Measurements from ENCODE around the gene RFXANK.

RFXANK gene

DNA sequence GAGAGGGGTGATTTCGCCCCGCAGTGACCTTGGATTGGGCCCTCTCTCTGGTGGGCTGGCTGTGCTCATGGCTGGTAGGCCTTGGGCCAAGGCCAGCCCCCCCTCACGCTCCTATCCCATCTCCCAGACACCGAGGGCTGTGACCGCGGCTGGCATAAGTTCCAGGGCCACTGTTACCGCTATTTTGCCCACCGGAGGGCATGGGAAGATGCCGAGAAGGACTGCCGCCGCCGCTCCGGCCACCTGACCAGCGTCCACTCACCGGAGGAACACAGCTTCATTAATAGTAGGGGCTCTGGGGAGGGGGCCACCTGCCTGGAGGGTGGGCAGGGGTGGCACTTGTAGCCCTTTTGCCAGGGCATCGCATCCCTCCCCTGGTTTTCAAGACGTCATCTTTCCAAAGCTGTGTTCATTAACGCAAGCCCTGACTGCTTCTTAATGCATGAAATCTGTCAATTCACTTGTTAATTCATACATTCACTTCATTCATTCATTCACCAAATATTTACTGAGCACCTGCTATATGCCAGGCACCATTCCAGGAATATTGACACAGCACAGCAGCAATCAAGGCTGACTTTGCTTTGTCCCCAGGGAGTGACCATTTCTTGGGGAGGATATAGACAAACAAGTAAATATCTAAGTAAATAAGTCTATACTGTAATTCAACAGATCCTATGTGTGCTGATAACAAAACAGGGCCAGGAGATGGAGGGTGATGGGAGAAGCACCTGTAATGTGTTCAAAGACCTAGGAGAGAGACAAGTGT is 46.3 kb downstream of the RFXANK start:
- no peaks in the 10 kb centered on the region for H3K4me1 ChIP-seq (ENCODE audit: insufficient read depth, low read length, poor library complexity, severe bottlenecking)
- H4K20me1 ChIP-seq (ENCODE audit: insufficient read depth, low read length, poor library complexity, severe bottlenecking): no peaks in the 10 kb centered on the region
- no peak overlapping the region for H3K4me3 ChIP-seq (ENCODE audit: low read length, poor library complexity, severe bottlenecking)
- no peak for TF ChIP-seq CTCF (conservative IDR thresholded peaks at IDR 0.05; ENCODE audit: low read length)
- TF ChIP-seq EZH2phosphoT487 (IDR thresholded peaks at IDR 0.05; ENCODE audit: borderline replicate concordance): no peak
- H3K9me3 ChIP-seq (ENCODE audit: insufficient read depth, low read depth, low read length): no peaks in the 10 kb centered on the region; the same call in 1 of the 2 replicates
- H3K9ac ChIP-seq (ENCODE audit: low read depth, low read length, poor library complexity, severe bottlenecking): no peak overlapping the region
- H3K79me2 ChIP-seq (ENCODE audit: insufficient read depth, low read length): no peaks in the 10 kb centered on the region
- no peak overlapping the region for H2AFZ ChIP-seq (ENCODE audit: low read length)
- H3K4me2 ChIP-seq (ENCODE audit: low read depth, low read length, poor library complexity, severe bottlenecking): no peak overlapping the region
- no peaks in the 10 kb centered on the region for H3K27me3 ChIP-seq (ENCODE audit: insufficient read depth, low read length, poor library complexity, severe bottlenecking)
- no peaks in the 10 kb centered on the region for H3K9me2 ChIP-seq (replicated peaks; ENCODE audit: low read depth, low read length)
- H3F3A ChIP-seq (ENCODE audit: low read depth): no peaks in the 10 kb centered on the region
- no peaks in the 10 kb centered on the region for H3K36me3 ChIP-seq (ENCODE audit: insufficient read depth, low read length)

GRCh38 chr19:19239675-19240074 is 47.6 kb downstream of the RFXANK start:
- H3F3A ChIP-seq (ENCODE audit: low read depth): no peaks in the 10 kb centered on the region
- H3K4me2 ChIP-seq (ENCODE audit: low read depth, low read length, poor library complexity, severe bottlenecking): no peak overlapping the region
- H4K20me1 ChIP-seq (ENCODE audit: insufficient read depth, low read length, poor library complexity, severe bottlenecking): no peaks in the 10 kb centered on the region
- no peaks in the 10 kb centered on the region for H3K4me1 ChIP-seq (ENCODE audit: insufficient read depth, low read length, poor library complexity, severe bottlenecking)
- no peak overlapping the region for H2AFZ ChIP-seq (ENCODE audit: low read length)
- no peaks in the 10 kb centered on the region for H3K9me2 ChIP-seq (replicated peaks; ENCODE audit: low read depth, low read length)
- no peaks in the 10 kb centered on the region for H3K9me3 ChIP-seq (ENCODE audit: insufficient read depth, low read depth, low read length)
- H3K4me3 ChIP-seq (ENCODE audit: low read length, poor library complexity, severe bottlenecking): no peak overlapping the region
- no peaks in the 10 kb centered on the region for H3K36me3 ChIP-seq (ENCODE audit: insufficient read depth, low read length)
- no peaks in the 10 kb centered on the region for H3K79me2 ChIP-seq (ENCODE audit: insufficient read depth, low read length)
- no peaks in the 10 kb centered on the region for H3K27me3 ChIP-seq (ENCODE audit: insufficient read depth, low read length, poor library complexity, severe bottlenecking)
- TF ChIP-seq CTCF (conservative IDR thresholded peaks at IDR 0.05; ENCODE audit: low read length): no peak
- TF ChIP-seq EZH2phosphoT487 (IDR thresholded peaks at IDR 0.05; ENCODE audit: borderline replicate concordance): no peak
- H3K9ac ChIP-seq (ENCODE audit: low read depth, low read length, poor library complexity, severe bottlenecking): no peak overlapping the region

DNA sequence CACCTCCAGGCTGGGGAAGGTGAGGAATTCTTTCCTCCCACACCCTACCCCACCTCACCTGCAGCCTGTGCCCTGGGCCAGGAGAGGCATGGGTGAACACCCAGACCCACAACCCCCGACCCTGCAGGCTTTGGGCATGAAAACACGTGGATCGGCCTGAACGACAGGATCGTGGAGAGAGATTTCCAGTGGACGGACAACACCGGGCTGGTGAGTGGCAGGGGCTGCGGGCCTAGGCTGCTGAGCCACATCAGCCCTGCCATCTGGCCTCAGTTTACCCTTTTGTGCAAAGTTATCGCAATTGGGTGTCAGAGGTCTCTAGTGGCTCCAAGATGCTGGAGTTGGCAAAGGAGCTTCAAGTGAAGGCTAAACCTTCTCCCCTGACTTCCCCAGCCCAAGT is 48.4 kb downstream of the RFXANK start:
- no peak overlapping the region for H3K9ac ChIP-seq (ENCODE audit: low read depth, low read length, poor library complexity, severe bottlenecking)

More for the DNA sequence above, 48.4 kb downstream of the RFXANK start:
- Histone ChIP-seq H3K79me2 (ENCODE audit: insufficient read depth, low read length) (no peaks in the 10 kb centered on the region), H3K9me3 (ENCODE audit: insufficient read depth, low read depth, low read length) (no peaks in the 10 kb centered on the region), H3K9me2 (replicated peaks; ENCODE audit: low read depth, low read length) (no peaks in the 10 kb centered on the region), H3K36me3 (ENCODE audit: insufficient read depth, low read length) (no peaks in the 10 kb centered on the region), H3K4me1 (ENCODE audit: insufficient read depth, low read length, poor library complexity, severe bottlenecking) (no peaks in the 10 kb centered on the region), H3K4me2 (ENCODE audit: low read depth, low read length, poor library complexity, severe bottlenecking) (no peak overlapping the region), H3K27me3 (ENCODE audit: insufficient read depth, low read length, poor library complexity, severe bottlenecking) (no peaks in the 10 kb centered on the region), H2AFZ (ENCODE audit: low read length) (no peak overlapping the region), H4K20me1 (ENCODE audit: insufficient read depth, low read length, poor library complexity, severe bottlenecking) (no peaks in the 10 kb centered on the region), H3K4me3 (ENCODE audit: low read length, poor library complexity, severe bottlenecking) (no peak overlapping the region), H3F3A (ENCODE audit: low read depth) (no peaks in the 10 kb centered on the region)
- TF ChIP-seq EZH2phosphoT487 (IDR thresholded peaks at IDR 0.05; ENCODE audit: borderline replicate concordance): no peak
- no peak for TF ChIP-seq CTCF (conservative IDR thresholded peaks at IDR 0.05; ENCODE audit: low read length)

Measured in Loucy (cell line).